Activated CD8-positive, alpha-beta memory T cell treated with anti-CD3 and anti-CD28 coated beads for 4 hours (primary cell): ENCODE data around the gene TRPV4.
A peak's percentile ranks its signal among the peaks of the same experiment; 100 is the strongest.
"Not testable (repeated sequence)": the region's sequence is repeated elsewhere in the genome, so short reads cannot be mapped to it uniquely, and the experiment has no call there.

Source experiments
- DNase-seq, 2 donors: peaks; one replicate each; pipeline ENCODE4 v3.0.0-alpha.2; 2020; ENCODE audit warnings: low read depth in 2 of 2

Gene TRPV4

DNA sequence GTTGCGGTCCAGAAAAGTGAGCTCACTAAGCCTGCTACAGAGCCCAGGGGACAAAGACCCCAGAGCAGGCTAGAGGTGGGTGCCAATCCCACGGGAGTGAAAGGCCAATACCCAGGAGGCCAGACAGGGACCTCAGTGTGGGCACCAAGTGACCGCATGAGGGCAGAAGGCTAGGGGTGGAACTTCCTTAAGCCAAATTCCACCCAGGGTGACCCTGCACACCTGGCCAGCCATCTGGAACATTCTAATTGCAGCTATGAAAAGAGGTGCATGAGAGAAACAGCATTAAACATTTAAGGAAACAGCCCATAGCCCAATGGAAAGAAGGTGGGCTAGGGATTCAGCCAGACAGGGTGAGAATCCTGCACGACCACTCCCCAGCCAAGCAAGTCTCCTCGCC lies 27.8 kb upstream of the TRPV4 start:
- no peak for DNase-seq

DNA sequence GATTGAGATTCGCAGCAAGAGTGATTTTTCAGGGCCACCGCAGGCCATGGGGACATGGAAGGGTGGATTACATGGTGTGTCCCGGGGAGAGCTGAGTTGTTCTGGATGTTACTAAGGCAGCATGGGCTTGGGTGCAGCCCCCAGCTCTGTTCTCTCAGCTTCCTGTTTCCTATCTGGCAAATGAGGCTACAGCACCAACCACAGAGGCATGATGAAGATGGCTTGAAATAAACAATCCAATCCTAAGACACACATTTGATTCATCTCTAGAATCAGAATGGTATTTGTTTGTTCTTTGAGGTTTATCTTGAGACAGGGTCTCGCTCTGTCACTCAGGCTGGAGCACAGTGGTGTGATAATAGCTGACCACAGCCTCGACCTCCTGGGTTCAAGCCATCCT lies 25.6 kb upstream of the TRPV4 start:
- DNase-seq = no peak

DNA sequence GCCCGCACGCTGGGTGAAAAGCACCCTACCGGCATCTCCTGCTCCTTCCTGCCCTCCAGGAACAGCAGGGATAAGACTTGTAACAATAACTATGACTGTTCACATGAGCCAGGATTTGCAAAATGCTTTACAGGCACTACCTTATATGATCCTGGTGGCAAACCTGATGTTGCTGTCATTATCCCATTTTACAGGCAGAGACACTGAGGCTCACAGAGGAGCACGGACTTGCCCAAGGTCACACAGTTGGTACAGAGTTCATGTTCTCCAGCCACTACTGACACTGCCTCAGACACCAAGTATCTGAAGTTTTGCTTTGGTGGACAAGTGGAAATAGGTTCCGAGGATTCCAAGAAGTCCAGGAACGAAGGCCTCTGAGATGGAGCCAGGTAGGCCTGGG lies 24.5 kb upstream of the TRPV4 start:
- DNase-seq = no peak

DNA sequence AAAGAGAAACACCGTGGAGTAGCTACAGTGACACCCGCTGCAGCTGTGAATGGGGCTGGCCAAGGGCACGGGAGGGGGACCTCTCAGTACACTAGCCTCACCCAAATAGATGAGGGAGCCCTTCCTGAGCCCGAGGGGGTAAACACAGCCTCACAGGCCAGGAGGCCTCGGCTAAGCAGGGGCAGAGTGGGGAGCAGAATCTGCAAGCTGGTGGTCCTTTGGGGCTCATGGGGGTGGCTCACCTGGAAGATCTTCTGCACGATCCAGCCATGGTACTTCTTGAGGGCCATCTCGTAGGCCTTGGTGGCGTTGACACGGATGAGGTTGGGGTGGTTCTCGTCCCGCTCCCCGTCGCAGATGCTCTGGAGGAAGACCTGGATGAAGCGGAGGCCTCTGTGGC lies 22.2 kb upstream of the TRPV4 start:
- no peak for DNase-seq

DNA sequence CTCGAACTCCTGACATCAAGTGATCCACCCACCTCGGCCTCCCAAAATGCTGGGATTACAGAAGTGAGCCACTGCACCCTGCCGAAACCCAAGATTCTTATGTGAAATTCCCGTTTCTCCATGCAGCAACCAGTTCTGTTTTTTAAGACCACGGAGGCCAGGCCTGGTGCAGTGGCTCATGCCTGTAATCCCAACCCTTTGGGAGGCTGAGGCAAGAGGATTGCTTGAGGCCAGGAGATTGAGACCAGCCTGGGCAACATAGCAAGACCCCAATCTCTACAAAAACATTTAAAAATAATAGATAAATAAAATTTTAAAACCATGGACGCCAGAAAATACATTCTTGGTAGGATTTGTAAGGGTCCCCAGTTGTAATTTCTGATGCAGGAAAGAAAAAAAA lies 17.3 kb upstream of the TRPV4 start:
- not testable (repeated sequence) for DNase-seq

DNA sequence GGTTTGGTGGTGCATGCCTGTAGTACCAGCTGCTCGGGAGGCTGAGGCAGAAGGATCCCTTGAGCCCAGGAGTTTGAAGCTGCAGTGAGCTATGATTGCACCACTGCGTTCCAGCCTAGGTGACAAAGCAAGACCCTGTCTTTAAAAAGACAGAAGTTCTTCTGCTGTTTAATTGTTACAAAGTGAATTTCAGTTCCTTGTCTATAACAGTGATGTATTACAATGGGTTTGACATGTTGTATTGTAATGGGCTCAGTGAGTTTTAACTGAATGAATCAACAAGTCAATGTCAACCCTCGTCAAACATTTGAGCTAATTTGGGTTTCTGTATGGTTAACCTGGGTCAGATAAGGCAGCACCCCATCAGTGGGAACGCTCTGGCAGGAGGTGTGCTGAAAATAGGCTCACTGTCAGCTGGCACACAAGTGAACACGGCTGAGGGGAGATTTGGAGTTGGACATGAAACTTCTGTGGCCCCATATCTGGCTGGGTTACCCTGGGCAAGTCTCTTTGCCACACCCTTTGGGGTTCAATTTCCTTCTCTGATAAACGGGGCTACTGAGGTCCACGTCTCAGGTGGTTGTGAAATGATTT lies 14.0 kb upstream of the TRPV4 start:
- DNase-seq = no peak

DNA sequence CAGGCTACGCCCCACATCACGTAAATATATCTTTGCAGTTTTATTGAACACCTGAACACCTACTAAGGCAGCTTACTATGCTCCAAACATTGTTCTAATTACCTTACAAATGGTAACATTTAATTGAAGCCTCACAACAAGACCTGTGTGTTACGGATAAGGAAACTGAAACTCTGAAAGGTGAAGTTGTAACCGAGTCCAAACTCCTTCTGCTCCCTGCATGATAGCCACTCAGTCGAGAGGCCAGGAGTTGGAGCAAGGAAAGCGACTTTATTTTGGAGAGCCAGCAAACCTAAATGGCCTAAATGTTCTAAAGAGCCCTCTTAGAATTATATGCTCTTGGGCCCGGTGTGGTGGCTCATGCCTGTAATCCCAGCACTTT lies 12.6 kb upstream of the TRPV4 start:
- DNase-seq = no peak

DNA sequence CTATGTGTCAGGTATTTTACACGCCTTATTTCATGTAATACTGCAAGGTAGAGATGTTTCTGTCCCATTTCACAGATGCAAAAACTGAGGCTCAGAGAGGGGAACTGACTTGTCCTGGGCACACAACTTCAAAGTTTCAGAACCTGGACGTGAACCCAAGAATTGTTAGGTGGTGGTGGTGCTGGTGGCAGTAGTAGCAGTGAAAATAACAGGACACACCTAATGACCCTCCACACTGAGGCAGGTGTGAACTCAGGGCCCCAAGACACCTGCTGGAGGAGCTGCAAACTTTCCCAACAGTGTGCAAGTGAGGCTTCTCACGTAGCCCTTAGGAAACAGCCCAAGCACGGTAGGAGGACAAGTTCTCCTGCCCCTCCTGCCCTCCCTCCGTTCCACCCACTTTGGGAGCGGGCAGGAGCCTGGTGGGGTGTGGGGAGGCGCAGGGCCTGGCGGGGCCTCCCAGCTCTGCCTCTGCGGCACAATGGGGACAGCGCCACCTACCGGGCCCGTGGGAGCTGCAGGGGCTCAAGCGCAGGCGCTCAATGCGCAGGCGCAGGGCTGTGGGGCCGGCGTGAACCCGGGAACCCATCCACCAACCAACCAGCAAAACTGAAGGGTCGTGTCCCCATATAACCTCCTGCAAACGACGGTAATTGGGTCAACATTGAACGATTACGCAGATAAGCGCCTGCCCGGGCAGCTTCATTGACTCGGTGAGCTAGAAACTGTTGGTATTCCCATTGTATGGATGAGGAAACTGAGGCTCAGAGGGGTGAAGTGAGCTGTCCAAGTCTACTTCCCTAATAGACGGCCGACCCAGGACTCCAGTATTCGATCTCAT lies 12.0 kb upstream of the TRPV4 start:
- DNase-seq = peak; percentile 67 to 68

DNA sequence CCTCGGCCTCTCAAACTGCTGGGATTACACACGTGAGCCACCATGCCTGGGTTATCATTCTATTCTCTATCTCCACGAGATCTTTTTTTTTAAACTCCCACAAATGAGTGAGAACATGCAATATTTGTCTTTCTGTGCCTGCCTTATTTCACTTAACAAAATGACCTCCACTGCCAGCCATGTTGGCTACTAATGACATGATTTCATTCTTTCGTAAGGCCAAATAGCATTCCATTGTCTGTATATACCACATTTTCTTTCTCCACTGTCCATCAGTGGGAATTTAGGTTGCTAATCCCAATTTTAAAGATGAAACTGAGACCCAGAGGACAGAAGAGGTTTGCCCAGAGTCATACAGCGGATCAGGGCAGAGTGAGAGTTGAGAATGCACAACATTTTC lies 10.9 kb upstream of the TRPV4 start:
- DNase-seq = no peak

DNA sequence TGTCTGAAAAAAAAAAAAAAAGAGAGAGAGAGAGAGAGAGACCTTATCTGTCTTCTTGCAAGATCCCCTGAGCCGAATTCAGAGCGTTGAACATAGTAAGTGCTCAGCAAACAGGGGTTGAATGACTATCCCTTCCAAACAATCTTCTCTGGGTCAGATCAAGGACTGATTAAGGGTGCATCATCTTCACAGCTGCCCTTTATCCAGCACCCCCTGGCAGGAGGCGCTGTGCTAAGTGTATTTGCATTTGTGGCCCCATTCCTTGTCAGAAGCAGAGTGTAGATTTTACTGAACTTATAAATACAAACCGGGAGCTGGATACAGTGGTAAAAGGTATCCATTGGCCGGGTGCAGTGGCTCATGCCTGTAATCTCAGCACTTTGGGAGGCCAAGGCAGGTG lies 8.8 kb upstream of the TRPV4 start:
- no peak for DNase-seq

DNA sequence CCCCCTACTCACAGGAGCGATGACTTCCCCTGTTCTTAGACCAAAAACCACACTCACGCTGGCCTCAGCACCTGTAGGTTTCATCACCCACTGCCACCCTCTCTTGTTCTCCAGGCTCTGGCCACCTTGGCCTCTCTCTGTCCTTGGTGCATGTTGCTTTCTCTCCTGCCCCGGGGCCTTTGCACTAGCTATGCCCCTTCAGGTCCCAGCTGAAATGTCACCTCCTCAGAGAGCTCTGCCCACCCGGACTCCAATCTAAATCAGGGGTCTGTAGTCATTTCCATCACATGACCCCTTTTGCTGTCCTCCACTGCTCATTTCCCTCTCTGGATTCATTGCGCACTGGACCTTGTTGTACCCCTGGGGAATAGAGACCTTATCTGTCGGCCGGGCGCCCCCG lies 8.2 kb upstream of the TRPV4 start:
- no peak for DNase-seq

DNA sequence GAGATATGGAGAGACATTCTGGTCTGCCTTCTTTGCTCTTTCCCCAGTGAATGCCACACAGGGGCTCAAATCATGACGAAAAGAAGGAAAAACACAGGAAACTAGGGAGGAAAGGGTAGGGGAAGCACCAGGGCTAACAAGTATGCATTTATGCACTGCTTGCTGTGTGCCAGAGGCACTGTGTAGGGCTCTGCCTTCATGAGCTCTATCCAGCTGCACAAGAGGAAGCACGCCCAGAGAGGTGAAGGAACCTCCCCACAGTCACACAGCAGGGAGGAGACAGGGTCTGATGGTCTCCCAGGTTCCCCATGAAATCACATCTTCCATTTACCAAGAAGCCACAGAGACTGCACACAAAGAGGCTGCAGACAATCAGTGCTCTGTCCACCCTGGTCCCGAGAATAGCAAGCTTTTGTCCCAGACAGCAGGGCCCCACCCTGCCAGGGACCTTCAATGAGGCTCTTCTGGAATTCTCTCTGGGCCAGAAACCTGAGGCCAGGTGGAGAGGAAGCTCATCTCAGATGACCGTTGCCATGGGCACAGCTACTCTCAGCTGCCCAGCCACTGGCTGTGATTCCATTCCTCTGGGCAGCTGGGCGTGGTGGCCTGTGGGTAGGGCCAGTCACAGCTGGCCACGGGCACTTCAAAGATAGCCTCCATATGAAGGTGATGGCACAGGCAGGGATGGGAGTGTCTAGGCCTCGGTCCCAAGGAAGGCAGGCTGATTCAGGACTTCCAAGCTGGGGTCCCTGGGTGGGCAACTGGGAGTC lies 7.3 kb upstream of the TRPV4 start:
- no peak for DNase-seq

DNA sequence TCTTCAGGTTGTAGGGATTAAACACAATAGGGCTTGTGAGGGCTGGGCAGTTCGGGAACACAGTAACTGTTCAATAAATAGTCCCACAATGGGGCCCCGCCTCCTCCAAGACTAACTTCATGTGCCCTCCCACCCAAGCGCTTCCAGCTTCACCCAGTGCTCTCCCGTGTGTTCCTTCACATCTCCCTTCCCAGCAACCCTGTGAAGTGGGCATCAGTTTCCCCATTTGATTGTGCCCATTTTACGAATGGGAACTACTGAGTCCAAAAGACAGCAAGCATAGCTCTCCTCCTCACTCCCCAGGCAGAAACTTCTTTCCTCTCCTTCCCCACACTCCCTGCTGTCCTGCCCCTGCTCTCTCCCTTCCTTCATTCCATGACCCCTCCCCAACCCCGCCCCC lies 6.2 kb upstream of the TRPV4 start:
- DNase-seq = no peak

DNA sequence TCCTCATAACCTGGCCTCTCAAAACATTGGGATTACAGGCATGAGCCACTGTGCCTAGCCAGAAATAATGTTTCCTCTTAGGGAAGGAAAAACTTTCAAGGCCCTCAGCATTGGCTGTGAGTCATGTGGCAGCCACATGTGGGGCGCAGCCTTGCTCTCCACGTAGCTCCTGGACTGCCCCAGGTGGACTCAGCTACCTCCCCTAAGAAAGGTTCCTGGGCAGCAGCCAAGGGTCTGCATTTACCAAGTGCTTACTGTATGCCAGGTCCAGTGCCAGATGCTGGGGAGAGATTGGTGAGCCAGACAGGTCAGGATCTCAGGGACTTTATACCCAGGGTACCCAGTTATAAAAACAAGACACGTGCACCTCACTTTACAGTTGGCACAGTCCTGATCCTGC lies 3.7 kb upstream of the TRPV4 start:
- DNase-seq = no peak

DNA sequence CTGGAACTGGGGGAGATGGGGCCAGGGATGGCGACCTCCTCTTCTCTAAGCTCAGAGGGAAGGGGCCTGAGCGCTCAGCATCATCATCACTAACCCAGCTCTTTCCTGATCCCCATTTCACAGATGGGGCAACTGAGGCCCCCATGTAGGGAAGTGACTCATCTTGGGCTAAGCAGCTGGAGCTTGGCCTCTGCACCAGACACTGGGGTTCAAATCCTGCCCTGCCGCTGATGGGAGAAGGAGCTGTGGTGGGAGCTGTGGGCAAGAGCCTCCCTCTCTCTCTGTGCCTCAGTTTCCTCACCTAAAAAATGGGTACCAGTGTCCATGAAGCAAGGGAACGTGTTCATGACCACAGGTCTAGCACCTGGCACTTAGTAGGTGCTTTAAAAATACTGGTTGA lies 2.6 kb upstream of the TRPV4 start:
- no peak for DNase-seq

DNA sequence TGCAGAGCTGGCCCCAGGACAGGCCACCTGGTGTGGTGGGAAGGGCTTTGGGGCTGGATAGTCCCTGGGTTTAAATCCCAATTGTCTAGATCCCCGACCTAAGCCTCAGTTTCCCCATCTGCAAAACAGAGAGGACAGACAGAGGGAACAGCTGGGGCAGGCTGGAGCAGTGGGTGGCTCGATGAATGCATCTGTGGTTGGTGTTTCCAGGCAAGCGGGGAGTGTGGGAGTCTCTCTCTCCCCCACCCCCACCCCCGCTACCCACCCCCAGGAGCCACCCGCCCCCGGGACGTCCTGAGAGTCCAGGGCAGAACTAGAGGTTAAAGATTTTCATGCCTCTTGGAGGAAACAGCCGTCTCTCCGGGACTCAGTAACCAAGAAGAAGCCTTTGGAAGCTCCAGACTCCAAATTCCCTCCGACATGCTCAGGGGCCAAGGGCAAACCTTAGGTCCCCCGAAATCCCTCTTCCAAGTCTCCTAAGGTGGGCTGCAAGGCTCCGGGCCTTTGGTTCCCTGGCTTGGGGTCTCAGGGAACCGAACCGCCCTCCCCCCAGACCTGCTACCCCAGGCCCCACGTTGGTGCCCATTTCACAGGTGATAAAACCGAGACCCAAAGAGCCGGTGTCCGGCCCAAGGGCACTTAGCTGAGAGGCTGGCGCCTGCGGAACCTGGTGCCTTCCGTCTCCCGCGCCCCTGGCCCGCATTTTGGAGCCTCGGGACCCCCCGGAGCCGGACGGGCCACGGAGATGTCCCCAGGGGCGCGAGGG lies 474 bp downstream of the TRPV4 start:
- DNase-seq = no peak

DNA sequence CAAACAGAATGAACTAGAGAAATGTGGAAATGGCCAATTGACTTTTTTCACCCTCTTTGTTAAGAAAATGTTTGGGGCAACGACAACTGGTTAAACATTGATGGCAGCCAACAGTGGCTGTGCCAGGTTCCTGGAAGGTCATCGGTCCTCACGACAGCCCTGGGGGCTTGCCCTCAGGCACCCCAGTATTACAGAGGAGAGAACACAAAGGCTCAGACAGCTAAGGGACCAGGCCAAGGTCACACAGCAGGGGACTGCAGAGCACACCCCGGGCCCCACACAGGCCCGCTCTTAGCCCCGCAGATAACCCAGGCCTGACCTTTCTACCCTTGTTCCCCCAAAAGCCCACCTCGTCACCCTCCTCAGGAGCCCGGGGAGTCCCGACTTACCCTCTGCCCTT lies 1.3 kb downstream of the TRPV4 start:
- DNase-seq = no peak

DNA sequence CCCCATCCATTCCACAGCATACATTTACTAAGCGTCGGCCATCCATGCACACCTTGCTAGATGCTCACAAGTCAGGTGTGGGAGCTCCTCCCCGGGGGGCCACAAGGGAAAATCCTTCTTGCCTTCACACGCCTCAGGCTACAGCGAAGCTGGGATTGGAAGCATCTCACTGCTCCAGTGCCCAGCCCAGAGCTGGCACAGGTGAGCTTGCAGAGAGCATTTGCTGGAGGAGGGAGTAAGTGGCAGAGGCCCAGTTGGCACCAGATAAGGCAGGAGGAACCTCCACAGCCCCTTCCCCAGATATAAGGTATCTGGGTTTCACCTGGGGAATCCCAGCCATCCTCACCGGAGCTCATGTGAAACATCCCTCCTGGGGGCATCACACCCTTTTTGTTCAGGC lies 1.8 kb downstream of the TRPV4 start:
- no peak for DNase-seq

DNA sequence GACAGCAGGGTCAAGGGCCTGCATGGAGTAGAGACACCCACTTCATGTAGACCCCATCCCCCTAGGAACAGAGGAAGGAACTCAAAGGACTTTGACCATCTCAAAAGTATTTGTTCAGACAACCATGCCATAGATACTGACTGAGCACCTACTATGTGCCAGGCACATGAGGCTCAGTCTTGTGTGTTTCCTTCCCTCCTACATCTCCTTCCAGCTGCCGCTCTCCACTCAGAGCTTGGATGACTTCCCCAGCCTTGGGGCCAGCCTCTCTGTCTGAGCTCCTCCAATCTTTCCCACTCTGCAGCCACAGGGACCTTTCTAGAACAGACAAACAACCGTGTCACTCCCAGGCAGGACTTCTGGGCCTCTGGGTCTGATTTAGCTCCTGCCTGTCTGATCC lies 2.5 kb downstream of the TRPV4 start:
- DNase-seq = no peak

DNA sequence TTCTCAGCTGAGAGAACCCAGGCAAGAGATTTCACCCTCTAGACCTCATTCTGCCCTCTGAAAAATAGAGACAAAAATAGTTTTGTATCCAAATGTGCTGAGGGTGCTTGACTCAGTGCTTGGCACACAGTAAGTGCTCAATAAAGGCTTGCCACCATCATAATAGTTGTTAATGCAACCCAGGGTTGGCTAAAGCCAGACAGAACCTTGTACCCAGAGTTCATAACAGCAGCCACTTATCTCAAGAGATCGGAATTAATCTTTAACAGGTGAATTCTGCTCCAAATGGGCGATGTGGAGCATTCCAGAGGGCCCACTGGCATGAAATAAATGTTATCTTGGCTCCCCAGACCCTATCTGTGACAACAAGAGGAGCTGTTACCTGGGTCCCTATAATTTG lies 2.9 kb downstream of the TRPV4 start:
- DNase-seq = no peak

DNA sequence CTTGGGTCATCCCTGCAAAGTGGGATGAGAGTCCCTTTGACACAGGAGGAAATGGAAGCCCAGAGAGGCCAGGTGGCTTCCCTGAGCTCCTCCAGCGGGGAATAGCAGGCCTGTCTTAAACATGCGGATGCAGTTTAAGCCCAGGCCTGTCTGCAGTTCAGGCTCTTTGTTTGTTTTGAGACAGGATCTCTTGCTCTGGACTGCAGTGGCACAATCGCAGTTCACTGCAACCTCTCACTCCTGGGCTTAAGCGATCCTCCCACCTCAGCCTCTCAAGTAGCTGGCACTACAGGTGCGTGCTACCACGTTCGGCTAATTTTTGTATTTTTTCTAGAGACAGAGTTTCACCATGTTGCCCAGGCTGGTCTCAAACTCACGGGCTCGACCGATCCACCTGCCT lies 3.5 kb downstream of the TRPV4 start:
- no peak for DNase-seq

DNA sequence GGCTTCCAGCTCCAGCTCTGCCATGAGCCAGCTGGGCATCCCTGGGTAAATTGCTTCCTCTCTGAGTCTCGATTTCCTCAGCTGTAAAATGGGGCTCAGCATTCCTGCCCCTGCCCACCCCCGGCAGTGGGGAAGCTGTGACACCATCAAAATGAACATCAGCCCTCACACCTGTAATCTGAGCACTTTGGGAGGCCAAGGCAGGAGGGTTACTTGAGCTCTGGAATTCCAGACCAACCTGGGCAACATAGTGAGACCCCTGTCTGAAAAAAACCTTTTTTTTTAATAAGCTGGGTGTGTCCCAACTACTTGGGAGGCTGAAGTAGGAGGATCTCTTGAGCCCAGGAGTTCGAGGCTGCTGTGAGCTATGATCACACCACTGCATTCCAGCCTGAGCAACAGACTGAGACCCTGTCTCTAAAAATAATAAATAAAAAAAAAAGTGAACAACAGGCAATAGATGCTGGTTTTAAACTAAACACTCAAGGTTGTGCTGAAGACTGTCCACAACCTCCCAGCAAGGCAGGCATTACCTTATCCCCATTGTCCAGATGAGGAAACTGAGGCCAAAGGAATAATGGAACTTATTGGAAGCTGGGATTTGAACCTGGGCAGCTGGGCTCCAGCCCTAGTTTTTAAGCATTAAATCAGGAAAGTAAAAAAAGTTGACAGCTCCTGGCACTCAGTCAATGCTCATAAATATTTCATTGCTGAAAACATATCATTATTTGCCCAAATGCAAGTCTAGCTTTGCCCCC lies 4.3 kb downstream of the TRPV4 start:
- no peak for DNase-seq
